H7 (cell line): ENCODE results near the gene RBMS3. TPM values are rescaled to one million over a fixed set of nuclear protein-coding genes. Genes with fewer than 3 reads are reported as not detected.

Experiments
- DNase-seq: peaks from one replicate; pipeline ENCODE4 v3.0.0; 2012
- H3K27me3 ChIP-seq: 2 replicates; pipeline ENCODE4 v1.6.0; 2011; ENCODE audit warnings: mild to moderate bottlenecking, low read length; ENCODE audit not compliant: control insufficient read depth, insufficient read depth
- H3K36me3 ChIP-seq: replicated peaks from 2 replicates; pipeline ENCODE4 v1.5.1; 2011; ENCODE audit warnings: low read length; ENCODE audit not compliant: control insufficient read depth, insufficient read depth
- H3K4me3 ChIP-seq: 2 replicates; pipeline ENCODE4 v1.5.1; 2011; ENCODE audit warnings: low read depth, mild to moderate bottlenecking, control low read depth, low read length, moderate library complexity; ENCODE audit not compliant: insufficient read depth
- total RNA-seq: library from RNA; depleted of rRNA; stranded (reverse); fragments of >200 nt; shearing (Covaris generic); gene quantifications from 2 replicates; pipeline ENCODE4 v1.2.3, GENCODE V29; 2014

Gene RBMS3
- total RNA-seq, 1 experiment from 2014 or later: 9.4 TPM

DNA sequence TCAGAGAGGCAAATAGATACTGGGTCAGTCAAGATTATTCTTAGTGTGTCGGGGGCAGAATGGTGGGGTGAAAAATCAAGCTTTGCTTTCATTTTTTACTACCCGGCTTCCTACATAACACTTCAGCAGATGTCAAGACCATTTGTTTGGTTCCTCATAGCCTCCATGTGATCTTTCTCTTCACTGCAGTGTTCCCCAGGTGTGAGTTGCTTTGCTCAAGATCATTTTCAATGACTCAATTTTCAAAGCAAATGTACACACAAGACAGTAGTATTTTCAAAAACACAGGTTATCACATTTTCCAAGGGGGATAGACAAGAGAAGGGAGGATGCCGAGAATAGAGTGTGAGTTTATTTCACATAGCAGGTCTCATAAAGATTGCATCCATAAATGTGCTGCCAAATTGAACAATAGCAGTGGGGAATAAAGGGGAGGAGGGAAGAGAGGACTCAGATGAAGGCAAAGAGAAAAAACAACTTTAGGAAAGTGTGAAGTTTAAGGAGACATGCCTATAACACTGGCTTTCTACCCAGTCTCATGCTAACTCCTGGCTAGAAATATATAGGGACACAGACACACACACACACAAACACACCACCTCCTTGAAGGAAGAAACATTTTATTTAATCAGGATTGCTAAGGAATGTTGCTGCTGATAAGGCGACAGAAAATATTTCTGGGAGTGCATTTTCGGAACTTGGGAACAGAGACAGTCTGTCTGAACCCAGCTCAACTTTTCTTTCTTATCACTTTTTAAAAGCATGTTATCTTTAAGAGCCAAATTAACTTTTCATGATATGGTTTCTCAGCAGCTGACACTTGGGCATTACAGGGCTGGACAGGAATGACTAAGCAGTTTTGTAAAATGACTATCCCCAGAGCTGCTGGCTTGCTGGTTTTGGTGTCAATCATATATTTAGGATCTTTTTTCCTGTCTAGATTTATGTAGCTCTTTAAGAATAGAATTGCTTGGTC lies 402.4 kb downstream of the RBMS3 start:
- DNase-seq: no peak
- Histone ChIP-seq H3K36me3 (no peaks in the 10 kb centered on the region), H3K27me3 (no peaks in the 10 kb centered on the region), H3K4me3 (no peak overlapping the region)

DNA sequence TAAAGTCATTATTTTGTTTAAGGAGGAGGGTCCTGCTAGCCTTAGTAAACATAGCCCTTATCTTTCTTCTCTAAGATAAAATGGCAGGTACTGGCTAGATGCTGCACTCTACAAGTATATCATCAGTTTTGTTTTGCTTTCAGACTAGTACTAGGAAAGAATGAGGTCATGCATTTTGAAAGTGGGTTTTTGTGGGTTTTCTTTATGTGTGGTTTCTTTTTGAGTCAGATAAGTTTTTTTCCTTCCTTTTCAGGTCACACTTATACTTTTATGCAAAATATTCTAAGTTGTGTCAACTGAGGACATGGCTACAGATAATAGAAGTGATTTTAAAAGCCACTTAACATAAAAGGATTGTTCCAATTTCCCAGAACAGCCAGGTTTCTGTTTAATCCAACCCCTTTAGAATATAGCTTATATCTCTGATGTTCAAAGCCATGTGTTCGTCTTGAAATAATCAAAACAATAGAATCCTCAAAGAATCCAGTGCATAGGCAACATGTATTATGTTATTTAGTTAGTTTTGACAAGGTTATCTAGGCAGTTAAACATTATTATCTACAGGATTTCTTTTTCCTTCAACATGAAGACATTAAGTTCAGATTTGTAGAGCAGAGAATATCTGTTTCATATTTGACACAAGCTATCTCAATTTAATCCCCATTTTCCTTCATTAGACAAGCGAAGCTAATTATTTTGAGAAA lies 406.2 kb downstream of the RBMS3 start:
- Histone ChIP-seq H3K4me3 (no peak overlapping the region), H3K36me3 (no peaks in the 10 kb centered on the region), H3K27me3 (no peaks in the 10 kb centered on the region)
- no peak for DNase-seq

DNA sequence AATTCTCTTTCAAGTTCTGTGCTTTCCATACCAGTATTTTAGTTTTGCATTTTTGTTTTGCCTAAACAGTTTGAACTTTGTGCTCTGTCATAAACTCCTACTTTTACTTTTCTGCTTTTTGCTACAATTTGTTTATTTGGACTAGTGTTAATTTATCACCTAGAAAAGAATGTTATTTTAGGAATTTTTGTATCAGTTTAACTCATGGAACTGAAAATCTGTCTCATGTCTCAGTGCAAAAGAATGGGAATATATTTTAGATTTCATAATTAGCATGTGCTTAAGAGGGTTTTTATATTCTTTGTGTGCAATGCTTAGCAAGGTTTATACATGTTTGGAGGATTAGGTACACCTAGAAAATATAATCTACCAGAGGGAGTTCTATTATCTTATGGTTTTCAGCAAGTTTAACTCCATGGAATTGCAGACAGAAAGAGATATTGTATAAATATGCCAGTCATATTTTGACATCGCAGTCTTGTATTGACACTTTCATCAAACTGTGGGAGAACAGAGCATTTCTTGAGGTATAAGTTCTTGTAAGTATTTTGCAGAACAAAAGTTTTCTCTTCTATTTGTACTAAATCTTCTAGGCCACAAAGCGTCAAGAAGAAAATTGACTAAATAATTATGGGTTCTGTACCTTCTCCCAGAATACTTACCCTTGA lies 409.9 kb downstream of the RBMS3 start:
- DNase-seq: no peak
- Histone ChIP-seq H3K27me3 (no peaks in the 10 kb centered on the region), H3K4me3 (no peak overlapping the region), H3K36me3 (no peaks in the 10 kb centered on the region)

DNA sequence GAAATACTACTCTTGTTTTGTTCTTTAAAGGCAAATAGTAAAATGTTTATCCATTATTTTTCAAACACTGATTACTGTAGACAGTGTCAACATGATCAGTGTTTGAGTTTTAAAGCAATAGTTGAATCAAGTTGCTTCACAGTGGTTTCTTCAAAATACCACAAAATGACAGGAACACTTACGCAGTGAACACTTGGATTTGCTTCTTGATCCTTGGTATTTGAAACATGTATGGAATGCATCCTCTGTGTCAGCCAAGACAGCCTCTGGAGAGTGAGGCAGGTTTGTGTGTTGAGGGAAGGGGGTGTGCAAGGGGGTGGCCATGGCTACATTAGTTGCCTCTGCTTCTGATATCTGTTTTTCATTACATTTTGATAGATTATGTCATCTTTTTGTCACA lies 413.0 kb downstream of the RBMS3 start:
- Histone ChIP-seq H3K36me3 (no peaks in the 10 kb centered on the region), H3K4me3 (no peak overlapping the region), H3K27me3 (no peaks in the 10 kb centered on the region)
- peak; percentile 58 for DNase-seq

DNA sequence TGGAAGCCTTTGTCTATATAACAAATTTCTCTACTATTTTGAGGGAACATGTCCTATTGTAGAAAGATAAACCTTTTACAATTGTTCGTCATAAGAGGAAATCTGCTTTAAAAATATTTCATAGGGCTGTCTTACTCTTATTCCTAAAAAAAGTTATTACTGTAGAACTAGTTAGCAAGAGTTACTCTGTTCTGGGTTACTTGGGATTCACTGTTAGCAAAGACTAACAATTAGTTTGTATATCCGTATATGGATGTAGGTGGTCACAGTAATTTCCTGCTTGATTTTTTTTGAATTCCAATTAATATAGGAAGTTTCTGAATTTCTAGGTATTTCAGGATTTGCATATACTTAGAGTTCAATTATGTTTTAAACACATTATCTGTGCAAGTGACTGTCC lies 413.5 kb downstream of the RBMS3 start:
- Histone ChIP-seq H3K27me3 (no peaks in the 10 kb centered on the region), H3K36me3 (no peaks in the 10 kb centered on the region), H3K4me3 (no peak overlapping the region)
- DNase-seq: no peak

DNA sequence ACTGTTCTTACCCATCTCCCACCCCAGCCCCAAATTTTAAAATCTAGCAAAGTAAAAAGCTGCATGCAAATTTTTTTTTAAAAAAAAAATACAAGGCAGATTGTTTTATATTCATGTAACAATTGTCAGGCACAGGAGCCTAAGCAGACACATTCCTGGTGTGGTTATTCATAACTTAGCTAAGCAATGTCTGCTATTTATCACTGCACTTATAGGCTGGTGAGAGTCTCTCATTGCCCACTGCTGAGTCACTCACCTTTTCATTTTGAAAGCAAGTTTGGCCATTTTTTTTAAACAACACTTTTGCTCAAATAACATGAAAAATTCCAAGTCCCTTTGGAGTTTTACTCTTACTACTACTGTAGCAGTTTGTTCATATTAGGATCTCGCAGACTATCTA lies 413.9 kb downstream of the RBMS3 start:
- H3K36me3 ChIP-seq: no peaks in the 10 kb centered on the region
- no peak overlapping the region for H3K4me3 ChIP-seq
- DNase-seq: no peak
- H3K27me3 ChIP-seq: no peaks in the 10 kb centered on the region

DNA sequence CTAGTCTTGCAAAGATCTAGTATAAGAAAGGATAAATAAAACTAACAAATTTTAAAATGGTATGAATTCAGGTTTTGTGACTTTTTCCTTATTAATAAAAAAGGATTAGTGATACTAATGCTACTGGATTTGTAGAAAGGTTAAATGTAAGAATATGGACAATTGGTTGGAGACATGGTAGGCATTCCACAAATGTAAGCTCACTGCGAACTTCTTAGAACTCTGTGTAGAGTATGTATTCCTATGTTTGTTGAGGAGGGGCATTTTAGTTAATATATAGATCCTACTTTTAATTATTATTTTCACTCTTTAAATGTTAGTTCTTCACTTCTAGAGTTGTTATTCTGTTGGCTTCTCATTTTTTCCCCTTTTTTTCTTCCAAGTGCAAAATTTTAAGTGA lies 414.3 kb downstream of the RBMS3 start:
- Histone ChIP-seq H3K4me3 (no peak overlapping the region), H3K27me3 (no peaks in the 10 kb centered on the region), H3K36me3 (no peaks in the 10 kb centered on the region)
- DNase-seq: no peak

DNA sequence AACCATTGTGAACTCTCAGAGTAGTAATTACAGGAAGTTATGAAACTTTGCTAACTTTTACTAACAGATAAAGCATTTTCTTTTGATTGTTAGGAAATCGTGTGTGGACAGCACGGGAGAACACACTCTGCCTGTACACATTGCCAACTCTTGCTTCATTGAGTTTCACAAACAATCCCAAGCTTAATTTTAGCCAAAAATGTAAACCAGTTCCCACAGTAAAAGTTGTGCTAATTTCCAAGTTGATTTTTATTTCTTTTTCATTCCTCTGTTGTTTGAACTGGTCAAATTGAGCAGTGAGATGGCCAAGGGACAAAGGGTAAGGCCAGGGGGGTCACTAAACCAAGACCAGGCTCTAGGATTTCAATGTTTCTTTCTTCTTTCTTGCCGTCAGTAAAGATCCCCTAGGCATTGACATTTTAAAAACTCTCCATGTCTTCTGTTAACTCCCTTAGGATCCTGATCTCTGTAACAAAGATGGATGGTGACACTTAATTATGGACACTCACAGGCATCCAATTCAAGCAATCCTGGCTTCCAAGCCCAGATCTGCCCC lies 414.9 kb downstream of the RBMS3 start:
- no peak for DNase-seq
- Histone ChIP-seq H3K4me3 (no peak overlapping the region), H3K36me3 (no peaks in the 10 kb centered on the region), H3K27me3 (no peaks in the 10 kb centered on the region)

DNA sequence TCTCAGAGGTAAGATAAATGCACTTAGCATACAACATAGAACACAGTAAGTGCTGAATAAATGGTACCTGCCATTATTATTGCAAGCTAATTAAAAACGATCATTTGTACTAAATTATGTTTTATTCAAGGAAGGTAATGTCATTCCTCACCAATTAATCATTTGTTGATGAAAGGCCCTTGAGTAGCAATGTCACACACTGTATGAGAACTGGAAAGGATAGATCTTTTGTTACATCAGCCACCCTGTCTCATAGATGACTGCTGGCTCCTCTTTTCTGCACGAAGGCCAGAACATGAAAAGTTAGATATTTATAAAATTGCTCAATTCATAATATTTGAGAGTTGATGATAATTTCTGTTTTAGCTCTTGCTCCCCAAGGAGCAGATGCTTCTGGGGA lies 415.4 kb downstream of the RBMS3 start:
- Histone ChIP-seq H3K36me3 (no peaks in the 10 kb centered on the region), H3K4me3 (no peak overlapping the region), H3K27me3 (no peaks in the 10 kb centered on the region)
- no peak for DNase-seq

DNA sequence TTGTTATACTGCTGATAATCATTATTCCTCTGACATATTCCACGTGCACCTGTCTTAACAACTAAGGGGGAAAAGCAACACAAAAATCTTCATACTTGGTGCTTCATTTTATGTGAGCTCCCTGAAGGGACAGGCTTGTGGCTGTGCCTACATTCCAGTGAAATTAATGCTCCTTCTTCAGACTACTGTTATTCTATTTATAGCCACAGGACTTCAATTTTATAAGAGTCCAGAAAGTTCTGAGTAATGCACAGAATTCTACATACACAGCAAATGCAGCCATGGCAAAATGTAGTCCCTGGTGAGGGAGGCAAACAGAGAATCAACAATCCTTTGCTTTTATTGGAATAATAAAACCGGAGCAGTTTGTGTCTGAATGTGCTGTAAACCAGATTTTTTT lies 417.1 kb downstream of the RBMS3 start:
- Histone ChIP-seq H3K27me3 (no peaks in the 10 kb centered on the region), H3K4me3 (no peak overlapping the region), H3K36me3 (no peaks in the 10 kb centered on the region)
- no peak for DNase-seq

DNA sequence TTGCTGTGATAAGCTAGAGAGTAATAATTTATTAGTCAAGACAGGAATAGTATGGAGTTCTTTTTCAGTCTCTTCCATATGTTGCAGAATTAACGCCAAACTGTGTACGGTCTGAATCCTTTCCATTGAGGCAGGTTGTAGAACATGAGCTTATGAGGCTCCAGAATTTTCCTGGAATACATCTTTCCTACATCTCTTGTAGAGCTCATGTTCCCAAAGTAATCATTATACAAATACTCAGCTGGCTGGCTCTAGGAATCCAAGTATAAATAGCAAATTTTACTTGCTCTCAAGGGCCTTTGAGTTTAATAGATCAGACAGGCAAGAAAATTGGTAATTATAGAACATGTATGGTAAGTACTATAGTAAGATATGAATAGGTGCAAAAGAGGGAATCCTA lies 419.4 kb downstream of the RBMS3 start:
- H3K27me3 ChIP-seq: no peaks in the 10 kb centered on the region
- no peaks in the 10 kb centered on the region for H3K36me3 ChIP-seq
- H3K4me3 ChIP-seq: no peak overlapping the region
- DNase-seq: no peak

DNA sequence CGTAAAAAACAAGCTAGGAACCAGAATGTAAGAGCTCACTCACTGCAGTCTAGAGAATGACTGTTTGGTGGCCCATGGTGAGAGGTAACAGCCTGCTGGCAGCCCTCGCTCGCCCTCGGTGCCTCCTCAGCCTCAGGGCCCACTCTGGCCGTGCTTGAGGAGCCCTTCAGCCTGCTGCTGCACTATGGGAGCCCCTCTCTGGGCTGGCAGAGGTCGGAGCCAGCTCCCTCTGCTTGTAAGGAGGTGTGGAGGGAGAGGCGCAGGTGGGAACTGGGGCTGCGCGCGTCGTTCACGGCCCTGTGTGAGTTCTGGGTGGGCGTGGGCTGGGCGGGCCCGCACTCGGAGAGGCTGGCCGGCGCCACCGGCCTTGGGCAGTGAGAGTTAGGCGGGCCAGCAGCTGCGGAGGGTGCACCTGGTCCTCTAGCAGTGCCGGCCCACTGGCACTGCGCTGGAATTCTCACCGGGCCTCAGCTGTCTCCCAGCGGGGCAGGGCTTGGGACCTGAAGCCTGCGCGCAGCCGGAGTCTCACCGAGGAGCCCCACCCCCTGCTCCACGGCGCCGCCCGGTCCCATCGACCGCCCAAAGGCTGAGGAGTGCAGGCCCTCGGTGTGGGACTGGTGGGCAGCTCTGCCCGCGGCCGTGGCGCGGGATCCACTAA lies 420.6 kb downstream of the RBMS3 start:
- Histone ChIP-seq H3K4me3 (no peak overlapping the region), H3K27me3 (no peaks in the 10 kb centered on the region), H3K36me3 (no peaks in the 10 kb centered on the region)
- no peak for DNase-seq

DNA sequence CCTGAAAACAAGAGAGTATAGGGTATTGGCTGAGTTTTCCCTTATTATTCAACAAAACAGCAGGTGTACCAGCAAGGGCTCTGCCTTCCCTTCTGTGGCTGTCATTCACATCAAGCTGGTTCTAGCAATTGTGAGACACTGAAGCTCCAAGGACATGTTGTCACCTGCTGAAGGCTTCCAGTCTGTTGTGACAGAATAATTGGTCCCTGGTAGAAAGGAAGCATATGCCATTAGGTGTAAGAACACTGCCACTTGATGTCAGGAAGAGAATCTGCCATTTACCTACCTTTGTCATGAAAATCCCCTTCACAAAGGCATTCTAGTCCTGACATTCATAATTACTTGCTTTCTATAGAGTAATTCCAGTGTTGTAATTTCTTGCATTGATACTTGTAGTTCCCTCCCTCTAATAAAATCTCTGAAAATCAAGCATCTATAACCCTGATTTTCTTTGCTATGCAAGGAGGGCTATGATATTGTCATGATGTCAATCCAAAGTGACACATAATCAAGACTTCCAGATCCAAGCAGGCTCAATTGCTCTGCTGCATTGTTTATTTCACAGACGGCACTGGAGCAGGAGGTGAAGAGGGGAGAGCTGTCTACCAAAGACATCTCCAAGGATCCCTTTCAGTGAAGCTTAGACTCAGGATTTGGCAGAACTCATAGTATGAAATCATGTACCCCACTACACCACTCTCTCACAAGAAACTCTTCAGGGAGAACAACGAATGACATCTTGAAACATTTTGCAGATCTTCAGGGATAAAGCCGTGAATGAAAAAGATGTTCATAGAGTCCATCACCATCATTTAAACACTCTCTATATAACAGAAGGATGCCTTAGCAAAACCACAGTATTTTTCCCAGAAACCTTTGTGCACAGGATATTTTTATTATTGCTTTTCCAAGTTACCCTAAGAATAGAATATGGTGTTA lies 425.3 kb downstream of the RBMS3 start:
- DNase-seq: no peak
- no peak overlapping the region for H3K4me3 ChIP-seq
- H3K36me3 ChIP-seq: no peaks in the 10 kb centered on the region
- H3K27me3 ChIP-seq: no peaks in the 10 kb centered on the region
